Stimulated activated CD8-positive, alpha-beta memory T cell treated with anti-CD3 and anti-CD28 coated beads, Interleukin-2, amount 100 ng/mL, for 48 hours (primary cell): ENCODE measurements around the gene WBP2.
A peak's percentile ranks its signal among the peaks of the same experiment; 100 is the strongest.

ENCODE experiments used
- DNase-seq, 2 donors: peaks; one replicate each; pipeline ENCODE4 v3.0.0-alpha.2; 2020; ENCODE audit warnings: low read depth in 2 of 2

Gene WBP2

GRCh38 chr17:75845058-75845711 lies 9.9 kb downstream of the WBP2 start:
- peak in 1 of 2 donors; percentile 49 for DNase-seq

- DNase-seq = no peak
These were observed 10.5 kb downstream of the WBP2 start for GRCh38 chr17:75844530-75845057.

- peak in 1 of 2 donors; percentile 52 for DNase-seq
These were observed 11.3 kb downstream of the WBP2 start, which contains the start of gene UNC13D for GRCh38 chr17:75843577-75844529. Gene UNC13D (minus strand): TSS chr17:75844404. CDS start chr17:75844337, 67 bp downstream.

GRCh38 chr17:75842963-75843576 lies 12.1 kb downstream of the WBP2 start:
- no peak for DNase-seq

- DNase-seq = no peak
These were observed 12.7 kb downstream of the WBP2 start for GRCh38 chr17:75842411-75842810.

- DNase-seq = no peak
These were observed 14.4 kb downstream of the WBP2 start for GRCh38 chr17:75840799-75841164.

- DNase-seq = no peak
These were observed 15.0 kb downstream of the WBP2 start for GRCh38 chr17:75839942-75840798.

- DNase-seq = no peak
These were observed 16.7 kb downstream of the WBP2 start for GRCh38 chr17:75838410-75838809.

GRCh38 chr17:75837899-75838298 lies 17.2 kb downstream of the WBP2 start:
- DNase-seq = no peak

- no peak for DNase-seq
These were observed 18.5 kb downstream of the WBP2 start for GRCh38 chr17:75836605-75837004.

- no peak for DNase-seq
These were observed 19.5 kb downstream of the WBP2 start for GRCh38 chr17:75835654-75835987.

GRCh38 chr17:75834928-75835653 lies 20.0 kb downstream of the WBP2 start:
- no peak for DNase-seq

- no peak for DNase-seq
These were observed 20.7 kb downstream of the WBP2 start for GRCh38 chr17:75834279-75834920.

GRCh38 chr17:75832652-75833400 lies 22.3 kb downstream of the WBP2 start:
- DNase-seq = no peak

- DNase-seq = peak in 1 of 2 donors; percentile 32
These were observed 22.9 kb downstream of the WBP2 start for GRCh38 chr17:75832164-75832651.

- no peak for DNase-seq
These were observed 24.0 kb downstream of the WBP2 start for GRCh38 chr17:75831032-75831571.

GRCh38 chr17:75830164-75831031 lies 24.7 kb downstream of the WBP2 start:
- DNase-seq = peak in 1 of 2 donors; percentile 29

- no peak for DNase-seq
These were observed 25.4 kb downstream of the WBP2 start for GRCh38 chr17:75829747-75830146.
